ENCODE measurements around the gene GPNMB. TPM values are rescaled to one million over a fixed set of nuclear protein-coding genes. Genes with fewer than 3 reads are reported as not detected.

The GPNMB gene
- total and polyA plus RNA-seq, 4 experiments from 2014 or later = 32.5 to 36.6 TPM; not detected in 2

DNA sequence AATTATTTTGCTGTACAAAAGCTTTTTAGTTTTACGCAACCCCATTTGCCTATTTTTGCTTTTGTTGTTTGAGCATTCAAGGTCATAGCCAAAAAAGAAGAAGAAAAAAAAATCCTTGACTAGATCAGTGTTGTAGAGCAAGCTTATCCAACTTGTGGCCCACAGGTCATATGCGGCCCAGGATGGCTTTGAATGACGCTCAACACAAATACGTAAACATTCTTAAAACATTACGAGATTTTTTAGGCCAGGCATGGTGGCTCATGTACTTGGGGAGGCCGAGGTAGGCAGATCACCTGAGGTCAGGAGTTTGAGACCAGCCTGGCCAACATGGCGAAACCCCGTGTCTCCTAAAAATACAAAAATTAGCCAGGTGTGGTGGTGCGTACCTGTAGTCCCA is 44.4 kb downstream of the GPNMB start:
- Histone ChIP-seq H3K9me3 (ENCODE audit: control insufficient read depth in 1 of 2, low read length in 2 of 2) (no peaks in the 10 kb centered on the region), H3K36me3 (ENCODE audit: insufficient read depth, low read length) (no peaks in the 10 kb centered on the region), H3K27me3 (ENCODE audit: insufficient read depth, low read length) (no peaks in the 10 kb centered on the region), H3K27ac (ENCODE audit: low read depth, low read length) (no peak overlapping the region), H3K4me3 (ENCODE audit: low read length in 2 of 2) (no peak overlapping the region), H3K4me1 (ENCODE audit: insufficient read depth, low read length) (peaks cover 7% of the 10 kb centered on the region)
- intact Hi-C loops (cut with micrococcal nuclease) = loop anchor here (10.0 kb wide), 1 partner anchor 466 kb away; the partner anchor contains the start of gene TOMM7
- H3K27ac Mint-ChIP-seq = peak overlapping the region in 1 of 7 donors; percentile 35
- H3K27me3 Mint-ChIP-seq = peaks cover 0 to under 1% of the 10 kb centered on the region in 2 donors
- H3K36me3 Mint-ChIP-seq = no peaks in the 10 kb centered on the region
- H3K9me3 Mint-ChIP-seq = no peaks in the 10 kb centered on the region
- no peak overlapping the region for H3K4me3 Mint-ChIP-seq
- H3K4me1 Mint-ChIP-seq = peaks cover 0 to 14% (median 4%) of the 10 kb centered on the region in 4 donors
- DNase-seq = no peak
- ChIA-PET CTCF (ENCODE audit: partially characterized antibody) (interaction anchor here (0.9 to 1.0 kb wide), 2 partner anchors 15 to 19 kb away, joined by 3 to 4 read pairs; no protein-coding TSS in a partner anchor), POLR2A (ENCODE audit: partially characterized antibody) (no interaction called here)

DNA sequence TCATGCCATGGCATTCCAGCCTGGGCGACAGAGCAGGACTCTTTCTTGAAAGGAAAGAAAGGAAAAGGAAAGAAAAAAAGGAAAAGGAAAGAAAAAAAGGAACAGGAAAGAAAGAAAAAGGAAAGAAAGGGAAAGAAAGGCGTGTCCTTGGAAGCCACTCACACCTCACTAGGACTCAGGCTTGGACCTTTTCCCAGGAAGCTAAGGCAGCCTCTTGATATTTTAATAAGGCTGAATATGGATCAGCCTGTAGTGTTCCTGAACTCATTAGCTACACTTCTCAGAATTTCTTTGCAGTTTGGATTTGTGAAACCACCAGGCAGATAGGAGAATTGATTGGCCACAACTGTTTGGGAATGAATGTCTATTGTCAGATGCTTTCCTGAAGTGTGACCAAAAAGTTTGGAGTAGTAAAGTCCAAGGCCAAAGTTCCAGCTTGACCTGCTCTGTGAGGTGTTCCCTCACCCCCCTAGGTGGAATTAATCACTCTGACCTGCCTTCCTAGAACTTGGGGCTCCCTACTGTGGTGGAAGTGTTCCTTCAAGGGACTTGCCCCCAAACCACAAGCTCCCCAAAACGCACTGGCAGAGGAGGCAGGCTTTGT is 45.5 kb downstream of the GPNMB start:
- peaks cover 0 to 3% of the 10 kb centered on the region in 2 donors for H3K27me3 Mint-ChIP-seq
- H3K4me1 Mint-ChIP-seq = peaks cover 0 to 14% (median 4%) of the 10 kb centered on the region in 4 donors
- H3K27ac Mint-ChIP-seq = peak overlapping the region in 1 of 7 donors; percentile 4
- no peak overlapping the region for H3K27ac ChIP-seq (ENCODE audit: low read depth, low read length)
- H3K36me3 ChIP-seq (ENCODE audit: insufficient read depth, low read length) = no peaks in the 10 kb centered on the region
- no peak for DNase-seq
- intact Hi-C loops (cut with micrococcal nuclease) = loop anchor here (10.0 kb wide), 1 partner anchor 467 kb away; the partner anchor contains the start of gene TOMM7
- CTCF ChIA-PET (ENCODE audit: partially characterized antibody) = interaction anchor here (0.7 to 1.5 kb wide), 3 partner anchors 10 to 20 kb away, joined by 3 to 7 read pairs (median 3); no protein-coding TSS in a partner anchor
- POLR2A ChIA-PET (ENCODE audit: partially characterized antibody) = interaction anchor here (1.5 kb wide), 1 partner anchor 186 kb away, joined by 4 read pairs; the partner anchor contains the start of gene KLHL7
- H3K27me3 ChIP-seq (ENCODE audit: insufficient read depth, low read length) = no peaks in the 10 kb centered on the region
- H3K4me3 Mint-ChIP-seq = no peak overlapping the region
- no peak overlapping the region for H3K4me3 ChIP-seq (ENCODE audit: low read length in 2 of 2)
- H3K36me3 Mint-ChIP-seq = no peaks in the 10 kb centered on the region
- no peaks in the 10 kb centered on the region for H3K9me3 Mint-ChIP-seq
- H3K9me3 ChIP-seq (ENCODE audit: control insufficient read depth in 1 of 2, low read length in 2 of 2) = no peaks in the 10 kb centered on the region
- H3K4me1 ChIP-seq (ENCODE audit: insufficient read depth, low read length) = peaks cover 7% of the 10 kb centered on the region

DNA sequence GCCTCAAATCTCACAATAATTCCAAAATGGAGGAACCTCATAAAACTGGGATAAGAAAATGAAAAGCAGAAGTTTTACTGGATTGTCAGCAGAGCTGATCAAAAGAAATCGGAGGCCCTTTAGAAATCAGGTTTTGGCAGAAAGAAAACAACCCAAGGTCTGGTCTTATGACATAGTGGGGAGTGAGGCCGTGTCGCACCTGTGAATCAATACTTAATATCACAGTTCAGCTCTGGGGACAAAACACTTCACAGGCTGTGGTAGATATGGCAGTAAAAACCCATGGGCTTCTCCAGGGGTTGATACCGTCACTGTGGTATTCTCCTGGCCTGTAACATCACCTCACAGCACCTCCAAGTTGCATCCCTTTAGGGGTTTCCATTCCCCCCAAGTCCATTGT is 46.0 kb downstream of the GPNMB start:
- DNase-seq = no peak
- peaks cover 0 to 12% (median 3%) of the 10 kb centered on the region in 4 donors for H3K4me1 Mint-ChIP-seq
- ChIA-PET POLR2A (ENCODE audit: partially characterized antibody) (interaction anchor here (1.5 kb wide), 1 partner anchor 187 kb away, joined by 4 read pairs; the partner anchor contains the start of gene KLHL7), CTCF (ENCODE audit: partially characterized antibody) (interaction anchor here (0.7 to 1.5 kb wide), 2 partner anchors 10 to 21 kb away, joined by 3 to 7 read pairs; no protein-coding TSS in a partner anchor)
- peaks cover 0 to under 1% (median 0%) of the 10 kb centered on the region in 8 donors for H3K9me3 Mint-ChIP-seq
- no peaks in the 10 kb centered on the region for H3K36me3 ChIP-seq (ENCODE audit: insufficient read depth, low read length)
- peak overlapping the region in 1 of 7 donors; percentile 4 for H3K27ac Mint-ChIP-seq
- H3K36me3 Mint-ChIP-seq = no peaks in the 10 kb centered on the region
- H3K4me3 ChIP-seq (ENCODE audit: low read length in 2 of 2) = no peak overlapping the region
- no peak overlapping the region for H3K27ac ChIP-seq (ENCODE audit: low read depth, low read length)
- no peak overlapping the region for H3K4me3 Mint-ChIP-seq
- H3K4me1 ChIP-seq (ENCODE audit: insufficient read depth, low read length) = peaks cover 7% of the 10 kb centered on the region
- no peaks in the 10 kb centered on the region for H3K27me3 ChIP-seq (ENCODE audit: insufficient read depth, low read length)
- intact Hi-C loops (cut with micrococcal nuclease) = loop anchor here (10.0 kb wide), 1 partner anchor 468 kb away; the partner anchor contains the start of gene TOMM7
- H3K27me3 Mint-ChIP-seq = peaks cover 0 to 3% of the 10 kb centered on the region in 2 donors
- no peaks in the 10 kb centered on the region for H3K9me3 ChIP-seq (ENCODE audit: control insufficient read depth in 1 of 2, low read length in 2 of 2)

DNA sequence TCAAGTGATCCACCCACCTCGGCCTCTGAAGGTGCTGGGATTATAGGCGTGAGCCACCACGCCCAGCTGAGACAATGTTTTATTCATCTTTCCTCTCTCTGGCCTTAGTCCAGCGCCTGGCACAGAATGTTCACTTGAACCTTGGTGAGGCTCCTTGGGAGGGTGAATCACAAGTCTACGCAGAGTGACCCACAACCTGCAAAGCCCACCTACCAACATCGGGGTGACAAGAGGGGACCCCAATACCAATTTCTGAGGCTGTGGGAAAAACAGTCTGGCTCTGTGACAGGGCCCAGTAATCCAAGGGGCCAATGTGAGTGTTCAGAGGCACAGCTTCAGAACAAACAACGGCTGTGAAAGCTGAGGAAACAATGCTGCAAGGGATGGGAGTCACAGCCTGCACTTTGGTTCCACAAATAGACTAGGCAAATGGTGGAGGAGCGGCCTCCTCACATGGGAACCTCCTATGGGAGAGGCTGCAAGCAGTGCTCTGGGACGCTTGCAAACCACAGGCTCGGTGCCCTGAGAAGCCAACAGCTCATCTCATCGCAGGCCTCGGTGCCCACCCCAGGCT is 47.0 kb downstream of the GPNMB start:
- H3K4me1 Mint-ChIP-seq = peaks cover 2 to 13% (median 6%) of the 10 kb centered on the region in 4 donors
- H3K4me3 Mint-ChIP-seq = no peak overlapping the region
- H3K36me3 ChIP-seq (ENCODE audit: insufficient read depth, low read length) = no peaks in the 10 kb centered on the region
- intact Hi-C loops (cut with micrococcal nuclease) = loop anchor here (10.0 kb wide), 1 partner anchor 469 kb away; the partner anchor contains the start of gene TOMM7
- peaks cover 0 to 3% of the 10 kb centered on the region in 2 donors for H3K27me3 Mint-ChIP-seq
- ChIA-PET POLR2A (ENCODE audit: partially characterized antibody) (interaction anchor here (1.5 kb wide), 1 partner anchor 188 kb away, joined by 4 read pairs; the partner anchor contains the start of gene KLHL7), CTCF (ENCODE audit: partially characterized antibody) (interaction anchor here (1.2 to 2.6 kb wide), 2 partner anchors 16 to 21 kb away, joined by 4 to 13 read pairs; no protein-coding TSS in a partner anchor)
- peaks cover 0 to 2% of the 10 kb centered on the region in 2 donors for H3K36me3 Mint-ChIP-seq
- H3K27ac Mint-ChIP-seq = no peak overlapping the region
- H3K4me1 ChIP-seq (ENCODE audit: insufficient read depth, low read length) = peaks cover 7% of the 10 kb centered on the region
- no peaks in the 10 kb centered on the region for H3K9me3 ChIP-seq (ENCODE audit: control insufficient read depth in 1 of 2, low read length in 2 of 2)
- peaks cover 0 to 5% (median 0%) of the 10 kb centered on the region in 8 donors for H3K9me3 Mint-ChIP-seq
- H3K27me3 ChIP-seq (ENCODE audit: insufficient read depth, low read length) = no peaks in the 10 kb centered on the region
- H3K4me3 ChIP-seq (ENCODE audit: low read length in 2 of 2) = no peak overlapping the region
- no peak overlapping the region for H3K27ac ChIP-seq (ENCODE audit: low read depth, low read length)
- no peak for DNase-seq

DNA sequence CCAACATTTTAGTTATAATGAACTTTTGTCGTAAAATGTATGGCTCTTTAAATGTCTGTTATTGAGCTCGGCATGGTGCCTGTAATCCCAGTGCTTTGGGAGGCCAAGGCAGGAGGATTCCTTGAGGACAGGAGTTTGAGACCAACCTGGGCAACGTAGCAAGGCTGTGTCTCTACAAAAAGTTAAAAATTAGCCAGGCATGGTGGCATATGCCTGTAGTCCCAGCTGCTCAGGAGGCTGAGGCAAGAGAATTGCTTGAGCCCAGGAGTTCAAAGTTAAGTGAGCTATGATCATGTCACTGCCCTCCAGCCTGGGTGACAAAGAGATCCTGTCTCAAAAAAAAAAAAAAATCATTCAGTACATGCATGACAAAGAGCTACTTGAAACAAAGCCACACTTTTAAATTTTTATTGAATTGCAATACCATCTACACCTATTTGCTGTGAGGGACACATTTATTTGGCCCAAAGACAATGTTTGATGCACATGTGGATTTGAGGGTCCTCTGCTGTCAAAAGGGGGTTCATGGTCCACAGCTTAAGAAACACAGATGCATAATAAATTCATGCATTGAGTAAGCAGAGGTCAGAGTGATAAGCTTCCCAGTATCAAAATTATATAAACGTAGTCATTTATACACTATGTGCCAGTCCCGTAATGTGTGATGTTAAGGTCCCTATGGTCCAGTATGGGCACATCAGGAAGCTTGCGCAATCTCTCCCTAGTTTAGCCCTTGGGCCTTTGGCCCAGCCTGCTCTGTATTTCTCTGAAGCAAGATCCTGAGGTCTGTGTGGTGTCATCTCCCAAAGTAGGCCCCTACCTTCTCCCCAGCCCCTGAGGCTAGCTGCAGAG is 48.2 kb downstream of the GPNMB start:
- no peak for DNase-seq
- Histone ChIP-seq H3K4me1 (ENCODE audit: insufficient read depth, low read length) (peaks cover 5% of the 10 kb centered on the region), H3K36me3 (ENCODE audit: insufficient read depth, low read length) (no peaks in the 10 kb centered on the region), H3K9me3 (ENCODE audit: control insufficient read depth in 1 of 2, low read length in 2 of 2) (no peaks in the 10 kb centered on the region), H3K27me3 (ENCODE audit: insufficient read depth, low read length) (no peaks in the 10 kb centered on the region), H3K4me3 (ENCODE audit: low read length in 2 of 2) (no peak overlapping the region), H3K27ac (ENCODE audit: low read depth, low read length) (no peak overlapping the region)
- Mint-ChIP-seq H3K27me3 (peaks cover 0 to 3% of the 10 kb centered on the region in 2 donors), H3K36me3 (peaks cover 0 to 9% of the 10 kb centered on the region in 2 donors), H3K27ac (no peak overlapping the region), H3K4me1 (peaks cover 7 to 24% (median 14%) of the 10 kb centered on the region in 4 donors), H3K4me3 (no peak overlapping the region), H3K9me3 (peaks cover 0 to 5% (median 0%) of the 10 kb centered on the region in 8 donors)
- intact Hi-C loops (cut with micrococcal nuclease) = loop anchor here (10.0 kb wide), 1 partner anchor 470 kb away; the partner anchor contains the start of gene TOMM7
- CTCF ChIA-PET (ENCODE audit: partially characterized antibody) = interaction anchor here (0.9 to 2.6 kb wide), 6 partner anchors 17 to 65 kb away, joined by 3 to 13 read pairs (median 4); no protein-coding TSS in a partner anchor
- POLR2A ChIA-PET (ENCODE audit: partially characterized antibody) = interaction anchor here (0.6 kb wide), 1 partner anchor 394 kb away, joined by 3 read pairs; no protein-coding TSS in a partner anchor

DNA sequence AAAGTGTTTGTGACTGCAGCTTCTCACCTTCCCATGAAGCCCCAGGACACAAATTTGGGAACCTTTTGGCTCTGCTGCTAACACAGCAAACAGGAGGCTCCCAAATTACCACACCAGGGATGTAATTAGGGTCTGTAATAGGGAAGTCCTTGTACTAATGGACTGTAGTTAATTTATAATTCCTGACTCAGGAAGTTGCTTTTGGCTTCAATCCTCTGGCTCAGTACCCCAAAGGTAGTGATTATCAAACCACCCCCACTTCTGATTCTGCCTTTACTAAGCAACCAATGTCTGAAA is 48.8 kb downstream of the GPNMB start:
- Mint-ChIP-seq H3K4me3 (no peak overlapping the region), H3K36me3 (peaks cover 0 to 11% of the 10 kb centered on the region in 2 donors), H3K27ac (no peak overlapping the region), H3K9me3 (peaks cover 0 to 5% (median 0%) of the 10 kb centered on the region in 8 donors), H3K27me3 (peaks cover 0 to 3% of the 10 kb centered on the region in 2 donors), H3K4me1 (peaks cover 11 to 29% (median 20%) of the 10 kb centered on the region in 4 donors)
- intact Hi-C loops (cut with micrococcal nuclease) = loop anchor here (10.0 kb wide), 1 partner anchor 471 kb away; the partner anchor contains the start of gene TOMM7
- CTCF ChIA-PET (ENCODE audit: partially characterized antibody) = interaction anchor here (1.0 to 2.6 kb wide), 4 partner anchors 23 to 64 kb away, joined by 3 to 13 read pairs (median 4); no protein-coding TSS in a partner anchor
- no peak for DNase-seq
- Histone ChIP-seq H3K27ac (ENCODE audit: low read depth, low read length) (no peak overlapping the region), H3K36me3 (ENCODE audit: insufficient read depth, low read length) (no peaks in the 10 kb centered on the region), H3K9me3 (ENCODE audit: control insufficient read depth in 1 of 2, low read length in 2 of 2) (no peaks in the 10 kb centered on the region), H3K4me1 (ENCODE audit: insufficient read depth, low read length) (peaks cover 8% of the 10 kb centered on the region), H3K4me3 (ENCODE audit: low read length in 2 of 2) (no peak overlapping the region), H3K27me3 (ENCODE audit: insufficient read depth, low read length) (no peaks in the 10 kb centered on the region)
- POLR2A ChIA-PET (ENCODE audit: partially characterized antibody) = interaction anchor here (0.6 kb wide), 1 partner anchor 394 kb away, joined by 3 read pairs; no protein-coding TSS in a partner anchor

Measured in CD4-positive, alpha-beta memory T cell (primary cell).